H7 (cell line): Measurements from ENCODE around the gene SNX27. TPM values are rescaled to one million over a fixed set of nuclear protein-coding genes. Genes with fewer than 3 reads are reported as not detected.

ENCODE experiments used
- DNase-seq: peaks from one replicate; pipeline ENCODE4 v3.0.0; 2012
- H3K27me3 ChIP-seq: 2 replicates; pipeline ENCODE4 v1.6.0; 2011; ENCODE audit warnings: mild to moderate bottlenecking, low read length; ENCODE audit not compliant: control insufficient read depth, insufficient read depth
- H3K36me3 ChIP-seq: replicated peaks from 2 replicates; pipeline ENCODE4 v1.5.1; 2011; ENCODE audit warnings: low read length; ENCODE audit not compliant: control insufficient read depth, insufficient read depth
- H3K4me3 ChIP-seq: 2 replicates; pipeline ENCODE4 v1.5.1; 2011; ENCODE audit warnings: low read depth, mild to moderate bottlenecking, control low read depth, low read length, moderate library complexity; ENCODE audit not compliant: insufficient read depth
- total RNA-seq: library from RNA; depleted of rRNA; stranded (reverse); fragments of >200 nt; shearing (Covaris generic); gene quantifications from 2 replicates; pipeline ENCODE4 v1.2.3, GENCODE V29; 2014; rRNA removed

SNX27 gene
- 35.1 and 47.8 TPM in 2 replicates for total RNA-seq

- Histone ChIP-seq H3K4me3 (peak within 1 kb of the TSS; percentile 94), H3K27me3 (no peaks in the 10 kb centered on the region), H3K36me3 (no peaks in the 10 kb centered on the region)
- peak; percentile 96 for DNase-seq
Measured at GRCh38 chr1:151611832-151612500, at the start of gene SNX27. SNX27 (plus strand) TSS chr1:151612050; CDS start chr1:151612202, 152 bp downstream.

- Histone ChIP-seq H3K27me3 (no peaks in the 10 kb centered on the region), H3K4me3 (no peak overlapping the region), H3K36me3 (no peaks in the 10 kb centered on the region; the same call in 1 of the 2 replicates)
- DNase-seq, result no peak
Measured at GRCh38 chr1:151562661-151563060, 49.2 kb upstream of the SNX27 start.

GRCh38 chr1:151563376-151563775 lies 48.5 kb upstream of the SNX27 start:
- Histone ChIP-seq H3K36me3 (no peaks in the 10 kb centered on the region; the same call in 1 of the 2 replicates), H3K27me3 (no peaks in the 10 kb centered on the region), H3K4me3 (no peak overlapping the region)
- no peak for DNase-seq

GRCh38 chr1:151565502-151566189 lies 46.2 kb upstream of the SNX27 start:
- Histone ChIP-seq H3K4me3 (no peak overlapping the region), H3K36me3 (peaks cover 2% of the 10 kb centered on the region; the same call in 1 of the 2 replicates), H3K27me3 (no peaks in the 10 kb centered on the region)
- no peak for DNase-seq

GRCh38 chr1:151568626-151569088 lies 43.2 kb upstream of the SNX27 start:
- H3K36me3 ChIP-seq, result peaks cover 2% of the 10 kb centered on the region; the same call in 1 of the 2 replicates
- no peaks in the 10 kb centered on the region for H3K27me3 ChIP-seq
- DNase-seq, result no peak
- no peak overlapping the region for H3K4me3 ChIP-seq

GRCh38 chr1:151570819-151571218 lies 41.0 kb upstream of the SNX27 start:
- no peak for DNase-seq
- Histone ChIP-seq H3K4me3 (no peak overlapping the region), H3K27me3 (no peaks in the 10 kb centered on the region), H3K36me3 (peaks cover 5% of the 10 kb centered on the region)

- H3K27me3 ChIP-seq, result no peaks in the 10 kb centered on the region
- no peak for DNase-seq
- H3K4me3 ChIP-seq, result no peak overlapping the region
- H3K36me3 ChIP-seq, result peaks cover 11% of the 10 kb centered on the region
Measured at GRCh38 chr1:151574575-151575529, 37.0 kb upstream of the SNX27 start.

GRCh38 chr1:151577173-151577572 lies 34.7 kb upstream of the SNX27 start:
- Histone ChIP-seq H3K4me3 (no peak overlapping the region), H3K27me3 (no peaks in the 10 kb centered on the region), H3K36me3 (peaks cover 18% of the 10 kb centered on the region)
- DNase-seq, result peak; percentile 49

GRCh38 chr1:151578941-151579340 lies 32.9 kb upstream of the SNX27 start:
- Histone ChIP-seq H3K36me3 (peaks cover 21% of the 10 kb centered on the region), H3K27me3 (no peaks in the 10 kb centered on the region), H3K4me3 (no peak overlapping the region)
- no peak for DNase-seq

- H3K36me3 ChIP-seq, result peaks cover 18% of the 10 kb centered on the region
- H3K4me3 ChIP-seq, result no peak overlapping the region
- H3K27me3 ChIP-seq, result no peaks in the 10 kb centered on the region
- no peak for DNase-seq
Measured at GRCh38 chr1:151579436-151580225, 32.2 kb upstream of the SNX27 start.

- Histone ChIP-seq H3K4me3 (no peak overlapping the region), H3K27me3 (no peaks in the 10 kb centered on the region), H3K36me3 (peaks cover 15% of the 10 kb centered on the region)
- no peak for DNase-seq
Measured at GRCh38 chr1:151581451-151581850, 30.4 kb upstream of the SNX27 start.

- Histone ChIP-seq H3K27me3 (no peaks in the 10 kb centered on the region), H3K36me3 (peaks cover 15% of the 10 kb centered on the region), H3K4me3 (no peak overlapping the region)
- DNase-seq, result no peak
Measured at GRCh38 chr1:151581921-151582320, 29.9 kb upstream of the SNX27 start.

- Histone ChIP-seq H3K27me3 (no peaks in the 10 kb centered on the region), H3K36me3 (peaks cover 13% of the 10 kb centered on the region), H3K4me3 (no peak overlapping the region)
- DNase-seq, result no peak
Measured at GRCh38 chr1:151583796-151584195, 28.1 kb upstream of the SNX27 start.

GRCh38 chr1:151584278-151584677 lies 27.6 kb upstream of the SNX27 start:
- Histone ChIP-seq H3K27me3 (no peaks in the 10 kb centered on the region), H3K36me3 (peaks cover 13% of the 10 kb centered on the region), H3K4me3 (no peak overlapping the region)
- no peak for DNase-seq
